ENCODE measurements around the gene BDKRB2. TPM values are rescaled to one million over a fixed set of nuclear protein-coding genes. Genes with fewer than 3 reads are reported as not detected.

The BDKRB2 gene
- total and polyA plus RNA-seq, 2 of the 8 experiments (the other 6 are each of a cell fraction or from before 2014, with no cell fraction given): 0.13 to 0.21 TPM

DNA sequence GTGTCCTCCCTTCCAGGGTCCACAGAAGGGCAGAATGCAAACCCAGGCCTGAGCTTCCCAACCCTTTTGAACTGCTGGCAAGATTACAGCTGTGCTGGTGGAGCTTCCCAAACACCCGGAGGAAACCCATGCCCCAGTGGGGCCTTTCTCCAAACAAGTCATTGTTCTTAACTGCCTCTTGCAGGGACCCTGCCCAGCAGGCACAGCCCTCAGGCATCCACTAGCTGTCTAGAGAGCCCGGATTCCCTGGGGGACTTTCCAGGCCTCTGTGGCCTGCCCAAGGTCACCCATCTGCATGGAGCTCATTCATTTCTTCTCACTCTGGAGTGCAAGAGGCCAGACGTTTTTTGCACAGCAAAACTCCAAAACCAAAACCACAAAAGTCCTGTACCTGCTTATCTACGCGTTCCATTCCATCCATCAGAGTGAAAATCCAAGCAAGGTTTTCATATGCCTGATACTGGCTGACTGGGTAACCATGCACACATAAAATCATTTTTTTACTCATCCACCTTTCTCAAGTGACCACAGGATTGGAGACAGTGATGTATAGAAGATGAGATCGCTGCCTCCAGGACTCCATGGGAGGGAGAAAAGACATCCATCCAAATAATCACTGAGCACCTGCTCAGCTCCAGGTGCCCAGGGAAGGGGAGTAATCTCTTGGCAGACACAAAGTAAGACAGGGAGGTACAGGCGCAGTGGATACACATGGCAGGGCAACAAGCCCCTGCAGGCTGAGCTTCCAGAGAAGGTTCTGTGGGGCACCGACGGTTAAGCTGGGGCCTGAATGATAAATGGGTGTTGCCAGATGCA is 17.2 kb upstream of the BDKRB2 start:
- DNase-seq (ENCODE audit: low read depth in 1 of 2, low spot score in 2 of 2): no peak
- H4K5ac ChIP-seq (ENCODE audit: insufficient read length, low read depth, low read length): no peak overlapping the region
- no peak overlapping the region for H3K27ac ChIP-seq (ENCODE audit: low read depth, low read length)
- no peak overlapping the region for H2BK5ac ChIP-seq (ENCODE audit: low read depth, low read length)
- no peak overlapping the region for H3K4me3 ChIP-seq (ENCODE audit: extremely low read depth in 1 of 4, insufficient read depth in 2 of 4, low read depth in 3 of 4, low read length in 4 of 4)
- no peak overlapping the region for H2BK120ac ChIP-seq (replicated peaks; ENCODE audit: low read depth, low read length)
- no peak overlapping the region for H2AFZ ChIP-seq (ENCODE audit: low read length)
- no peak overlapping the region for H2BK15ac ChIP-seq (ENCODE audit: low read length)
- no peaks in the 10 kb centered on the region for H3K36me3 ChIP-seq (ENCODE audit: control insufficient read depth in 2 of 4, insufficient read depth in 4 of 4, low read length in 3 of 4)
- no peak overlapping the region for H3K9ac ChIP-seq (replicated peaks in 1 of 4; ENCODE audit: extremely low read depth in 1 of 4, low read depth in 3 of 4, low read length in 3 of 4)
- H3K4me2 ChIP-seq (ENCODE audit: insufficient read depth in 1 of 2, low read depth in 2 of 2, low read length in 2 of 2): no peak overlapping the region
- H4K8ac ChIP-seq (ENCODE audit: extremely low read depth, insufficient read depth, low read length): no peak overlapping the region
- peaks cover 0 to 5% (median 4%) of the 10 kb centered on the region in 4 experiments; a peak in 5 of 7 replicates for H3K4me1 ChIP-seq (replicated peaks in 1 of 4; ENCODE audit: control insufficient read depth in 3 of 4, insufficient read depth in 4 of 4, low read length in 3 of 4)
- H3K79me2 ChIP-seq (ENCODE audit: control insufficient read depth in 1 of 2, insufficient read depth in 2 of 2, low read length in 2 of 2): no peaks in the 10 kb centered on the region
- H3K18ac ChIP-seq (ENCODE audit: extremely low read depth, low read length): no peak overlapping the region
- H3K14ac ChIP-seq (ENCODE audit: insufficient read length): no peak overlapping the region
- H3K79me1 ChIP-seq (ENCODE audit: low read depth, low read length): no peaks in the 10 kb centered on the region
- WGBS, 2 experiments (ENCODE audit: extremely low coverage in 1 of 2, insufficient coverage in 1 of 2, insufficient read length in 1 of 2, insufficient replicate concordance in 2 of 2, low coverage in 1 of 2, low lambda C conversion rate in 2 of 2, missing lambda C conversion rate in 1 of 2): 88% methylated on average over 9 of the region's 9 CpGs; no CpG with 5 or more reads in 1 of the 2 experiments
- FAIRE-seq: no peak
- H3K23ac ChIP-seq (ENCODE audit: insufficient read length): no peak overlapping the region
- H3K27me3 ChIP-seq (replicated peaks in 1 of 4; ENCODE audit: control insufficient read depth in 3 of 4, extremely low read depth in 1 of 4, insufficient read depth in 3 of 4, low read length in 3 of 4): no peaks in the 10 kb centered on the region; a peak in 1 of 7 replicates
- ChIA-PET POLR2A (ENCODE audit: partially characterized antibody) (no interaction called here), CTCF (ENCODE audit: partially characterized antibody) (interaction anchor here (0.6 to 2.1 kb wide), 5 partner anchors 9 to 88 kb away, joined by 3 to 6 read pairs (median 5); no protein-coding TSS in a partner anchor)
- H2AK5ac ChIP-seq (ENCODE audit: low read depth, low read length): no peak overlapping the region
- H3K56ac ChIP-seq (replicated peaks; ENCODE audit: insufficient read length, low read depth, low read length): no peak overlapping the region
- no peak overlapping the region for H4K91ac ChIP-seq (replicated peaks; ENCODE audit: insufficient read length, low read length)
- no peaks in the 10 kb centered on the region for H3K9me3 ChIP-seq (ENCODE audit: insufficient read depth in 2 of 2, low read depth in 1 of 2, low read length in 1 of 2)
- no peaks in the 10 kb centered on the region; the same call in 1 of the 2 replicates for H3K23me2 ChIP-seq (ENCODE audit: low read depth, low read length)
- H4K20me1 ChIP-seq (replicated peaks in 1 of 2; ENCODE audit: control insufficient read depth in 1 of 2, insufficient read depth in 2 of 2, low read length in 2 of 2): no peaks in the 10 kb centered on the region
- no peak overlapping the region for H3K4ac ChIP-seq (replicated peaks; ENCODE audit: insufficient read length, low read depth, low read length)
- no peak overlapping the region for H2BK12ac ChIP-seq (ENCODE audit: low read depth, low read length)
- no peak overlapping the region for H2BK20ac ChIP-seq (ENCODE audit: low read length)
- no peak for TF ChIP-seq EP300 (IDR thresholded peaks at IDR 0.05; ENCODE audit: borderline replicate concordance in 1 of 2, low read depth in 2 of 2, low read length in 2 of 2)
- no peak for TF ChIP-seq HDAC2 (IDR thresholded peaks at IDR 0.05; ENCODE audit: borderline replicate concordance in 1 of 2, low read depth in 2 of 2, low read length in 2 of 2)
- TF ChIP-seq KDM1A (IDR thresholded peaks at IDR 0.05; ENCODE audit: borderline replicate concordance, low read length): no peak
- TF ChIP-seq TAF7 (optimal IDR thresholded peaks at IDR 0.05; ENCODE audit: borderline replicate concordance, low read depth, low read length): no peak
- no peak for TF ChIP-seq ATF2 (IDR thresholded peaks at IDR 0.05; ENCODE audit: low read length)
- TF ChIP-seq TEAD4 (IDR thresholded peaks at IDR 0.05; ENCODE audit: low read depth, low read length): no peak
- no peak for TF ChIP-seq GABPA (IDR thresholded peaks at IDR 0.05; ENCODE audit: borderline replicate concordance, insufficient read depth, low read length)
- no peak for TF ChIP-seq GTF2F1 (IDR thresholded peaks at IDR 0.05; ENCODE audit: borderline replicate concordance, low read depth, low read length)
- no peak for TF ChIP-seq MAFK (IDR thresholded peaks at IDR 0.05; ENCODE audit: low read depth, low read length)
- TF ChIP-seq JUND (IDR thresholded peaks at IDR 0.05; ENCODE audit: low read length): no peak

Measured in H1 (cell line).